IMR-90 (cell line): Measurements from ENCODE around the gene TMEM131.
A peak's percentile ranks its signal among the peaks of the same experiment; 100 is the strongest.

Experiments used
- BHLHE40 ChIP-seq: fragments of 150-350 bp; IDR thresholded peaks from 2 replicates; pipeline ENCODE4 v1.6.1; 2016; ENCODE audit warnings: mild to moderate bottlenecking, low read depth, low read length
- CTCF ChIP-seq: conservative IDR thresholded peaks from 2 replicates; pipeline ENCODE4 v1.5.1; 2012; ENCODE audit warnings: mild to moderate bottlenecking, low read depth, low read length, improper control_type of control experiment
- MAFK ChIP-seq: IDR thresholded peaks from 2 replicates; pipeline ENCODE4 v1.6.1; 2012; ENCODE audit warnings: low read depth, low read length, improper control_type of control experiment
- MAZ ChIP-seq: IDR thresholded peaks from 2 replicates; pipeline ENCODE4 v1.6.1; 2012; ENCODE audit warnings: low read depth, mild to moderate bottlenecking, low read length, improper control_type of control experiment, moderate library complexity, borderline replicate concordance
- MXI1 ChIP-seq: IDR thresholded peaks from 2 replicates; pipeline ENCODE4 v1.6.1; 2012; ENCODE audit warnings: low read depth, mild to moderate bottlenecking, low read length, moderate library complexity, borderline replicate concordance
- POLR2A ChIP-seq: IDR thresholded peaks from 2 replicates; pipeline ENCODE4 v1.6.1; 2012; ENCODE audit warnings: mild to moderate bottlenecking, low read depth, low read length
- RAD21 ChIP-seq: IDR thresholded peaks from 2 replicates; pipeline ENCODE4 v1.6.1; 2012; ENCODE audit warnings: low read length, improper control_type of control experiment
- SMC3 ChIP-seq: fragments of 150-350 bp; IDR thresholded peaks from 2 replicates; pipeline ENCODE4 v1.6.1; 2016; ENCODE audit warnings: low read depth, mild to moderate bottlenecking, antibody characterized with exemption, low read length, moderate library complexity

- 0 out of 2 replicates have a peak, but pooled peaks have one; percentile 19 for TF ChIP-seq CTCF
- TF ChIP-seq MAFK: no peak
- no peak for TF ChIP-seq BHLHE40
- TF ChIP-seq RAD21: 0 out of 2 replicates have a peak, but pooled peaks have one; percentile 11
- no peak for TF ChIP-seq MAZ
- no peak for TF ChIP-seq MXI1
- TF ChIP-seq SMC3: no peak
- TF ChIP-seq POLR2A: no peak
Observed at GRCh38 chr2:97774425-97774824, 221.3 kb downstream of the TMEM131 start.
